NCI-H1092 (cell line): ENCODE measurements around the gene SLC52A1.

Experiments used
- DNase-seq: peaks from one replicate; lab custom pipeline; 2025; lab: John Stamatoyannopoulos, UW

Gene SLC52A1

DNA sequence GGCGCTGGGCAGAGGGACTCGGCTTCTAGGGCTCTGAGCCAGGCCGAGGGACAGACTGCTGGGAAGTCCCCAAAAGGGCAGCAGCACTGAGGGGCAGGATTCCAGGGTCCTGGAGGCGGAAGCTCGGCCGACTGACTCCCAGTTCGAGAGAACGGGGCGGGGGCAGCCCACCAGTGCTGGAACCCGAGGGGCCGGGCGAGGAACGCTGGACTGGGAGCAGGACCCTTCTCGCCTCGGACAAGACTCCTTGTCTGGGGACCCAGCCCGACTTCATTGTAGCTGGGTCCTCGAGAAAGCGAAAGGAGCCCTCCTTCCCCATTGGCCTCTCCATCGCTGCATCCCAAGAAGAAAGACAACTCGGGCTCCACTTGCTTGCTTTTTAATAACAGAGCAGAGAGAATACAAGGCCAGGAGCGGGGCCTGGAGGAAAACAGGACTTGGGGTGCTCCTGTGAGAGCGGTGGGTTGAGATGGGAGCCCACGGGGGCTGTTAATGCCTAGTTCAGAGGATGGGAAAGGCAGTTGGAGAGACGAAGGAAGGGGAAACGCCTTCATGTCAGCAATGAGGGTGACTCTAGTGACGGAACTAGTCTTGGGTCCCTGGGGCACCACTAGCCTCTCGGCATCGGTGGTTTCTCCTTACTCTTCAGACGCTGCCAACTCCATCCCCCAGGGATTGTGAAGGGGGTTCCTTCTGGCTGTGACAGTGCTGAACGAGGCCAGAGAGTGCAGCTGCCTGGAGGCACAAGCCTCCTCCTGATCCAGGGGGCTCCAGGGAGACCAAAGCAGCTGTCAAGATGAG, 47.3 kb downstream of the SLC52A1 start:
- no peak for DNase-seq

DNA sequence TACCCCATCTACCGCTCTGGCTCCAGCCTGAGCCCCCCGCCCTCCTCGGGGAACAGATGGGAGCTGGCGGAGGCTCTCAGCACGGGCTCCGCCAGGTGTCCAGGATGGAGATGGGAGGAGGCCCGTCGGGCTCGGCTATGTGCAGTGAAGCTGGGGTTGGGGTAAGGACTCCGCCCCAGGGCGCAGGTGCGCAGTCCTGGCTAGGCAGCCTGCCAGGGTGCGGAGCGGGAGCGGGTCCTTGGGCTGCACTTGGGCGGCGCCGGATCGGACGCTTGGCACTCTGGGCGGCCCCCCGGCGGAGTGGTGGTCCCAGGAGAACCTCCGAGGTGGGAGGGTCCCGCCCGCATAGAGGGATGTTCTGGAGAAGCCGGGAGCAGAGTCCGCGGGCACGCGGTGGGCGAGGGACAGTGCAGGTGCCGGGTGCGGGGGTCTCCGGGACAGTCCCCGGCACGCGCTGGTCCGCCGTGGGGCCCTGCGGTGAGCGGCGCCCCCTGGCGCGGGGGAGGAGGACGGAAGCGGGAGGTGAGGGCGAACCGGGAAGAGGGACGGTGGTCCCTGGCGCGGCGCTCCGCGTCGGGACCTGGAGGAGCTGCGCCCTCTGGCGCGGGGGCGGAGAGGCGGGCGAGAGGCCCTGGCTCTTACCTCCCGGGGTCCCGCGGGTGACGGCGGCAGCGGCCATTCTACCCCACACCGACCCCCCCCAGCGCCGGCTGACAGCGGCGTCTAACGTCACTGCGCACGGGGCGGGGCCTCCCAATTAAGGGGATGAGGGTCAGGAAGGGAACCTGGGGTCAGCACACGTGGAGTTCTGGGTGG, 48.1 kb downstream of the SLC52A1 start, which contains the start of gene CAMTA2:
TSS of gene CAMTA2 (minus strand) at position 725 of the 816 bp plus-strand sequence. CDS start 1,453 bp downstream, outside the sequence.
- DNase-seq, result peak; percentile 32

DNA sequence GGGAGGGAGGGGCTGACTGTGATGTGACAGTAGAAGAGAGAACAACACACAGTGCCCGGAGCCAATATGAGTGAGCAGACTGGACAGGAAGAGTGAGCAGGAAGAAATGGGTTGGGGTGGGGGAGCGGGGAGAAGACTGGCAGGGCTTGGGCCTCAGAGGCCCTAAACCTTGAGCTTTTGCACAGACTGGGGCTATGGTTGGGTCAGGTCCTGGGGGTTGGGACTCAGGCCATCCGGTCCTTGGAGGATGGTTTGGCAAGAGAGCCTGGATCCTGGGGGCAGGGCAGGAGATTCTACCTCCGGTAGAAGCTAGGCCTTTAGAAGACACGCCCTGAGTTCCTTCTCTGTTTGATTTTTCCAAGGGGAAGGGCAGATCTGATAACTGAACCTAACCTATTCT, 48.8 kb downstream of the SLC52A1 start:
- no peak for DNase-seq
